PC-9 (cell line): ENCODE data around the gene CPNE1.

Source experiments
- EZH2 ChIP-seq: fragments of 200-600 bp; sonication (generic); IDR thresholded peaks from 2 replicates; pipeline ENCODE4 v1.8.0; 2017; ENCODE audit warnings: antibody characterized with exemption, low read depth
- TF ChIP-seq, protein P1 (sequence below): fragments of 200-600 bp; sonication (generic); conservative IDR thresholded peaks from 2 replicates; pipeline ENCODE4 v1.6.1; 2017; ENCODE audit warnings: mixed run types, antibody characterized with exemption, mild to moderate bottlenecking, moderate library complexity

DNA sequence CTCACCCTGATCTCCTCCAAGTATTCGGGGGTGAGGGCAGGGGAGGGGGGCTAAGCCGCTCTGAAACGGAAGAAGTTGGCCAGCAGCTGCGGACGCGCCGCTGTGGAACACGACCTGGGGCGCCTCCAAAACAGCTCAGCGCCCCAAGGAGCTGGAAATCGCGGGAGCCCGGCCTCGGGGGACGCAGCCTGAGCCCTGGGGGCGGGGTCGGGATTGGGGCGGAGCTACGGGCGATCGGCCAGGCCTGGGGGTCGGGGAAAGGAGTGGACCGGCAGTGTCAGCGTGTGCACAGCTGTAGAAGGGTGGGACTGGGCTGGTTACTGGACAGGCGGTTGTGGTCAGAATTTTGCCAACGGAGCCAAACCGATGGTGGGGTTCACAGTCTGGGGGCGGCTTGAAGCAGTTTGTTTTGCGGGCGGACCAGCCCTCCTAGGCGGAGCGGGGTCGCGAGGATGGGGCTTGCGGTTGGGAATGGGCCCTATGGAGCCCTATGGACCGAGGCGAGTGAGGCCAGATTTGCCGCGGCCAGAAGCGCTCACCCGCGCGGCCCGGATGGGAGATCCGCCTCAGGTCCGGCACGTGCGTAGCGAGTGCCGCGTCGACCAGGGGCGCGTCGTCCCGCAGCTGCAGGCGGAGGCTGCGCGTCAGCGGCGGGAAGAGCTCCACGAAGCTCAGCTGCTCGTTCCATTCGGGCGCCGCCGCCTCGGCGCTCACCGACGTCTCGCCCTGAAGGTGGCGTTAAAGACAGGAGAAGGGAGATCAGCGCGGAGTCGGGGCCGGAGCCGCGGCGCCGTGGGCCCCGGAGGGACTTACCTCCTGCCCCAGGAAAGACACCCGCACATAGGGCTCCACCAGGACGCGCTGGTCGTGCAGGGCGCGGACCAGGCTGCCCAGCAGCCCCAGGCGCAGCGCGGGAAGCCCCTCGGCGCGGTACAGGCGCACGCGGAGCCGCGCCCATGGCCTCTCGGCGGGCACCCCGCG lies 63.4 kb downstream of the CPNE1 start:
- TF ChIP-seq, protein P1, sequence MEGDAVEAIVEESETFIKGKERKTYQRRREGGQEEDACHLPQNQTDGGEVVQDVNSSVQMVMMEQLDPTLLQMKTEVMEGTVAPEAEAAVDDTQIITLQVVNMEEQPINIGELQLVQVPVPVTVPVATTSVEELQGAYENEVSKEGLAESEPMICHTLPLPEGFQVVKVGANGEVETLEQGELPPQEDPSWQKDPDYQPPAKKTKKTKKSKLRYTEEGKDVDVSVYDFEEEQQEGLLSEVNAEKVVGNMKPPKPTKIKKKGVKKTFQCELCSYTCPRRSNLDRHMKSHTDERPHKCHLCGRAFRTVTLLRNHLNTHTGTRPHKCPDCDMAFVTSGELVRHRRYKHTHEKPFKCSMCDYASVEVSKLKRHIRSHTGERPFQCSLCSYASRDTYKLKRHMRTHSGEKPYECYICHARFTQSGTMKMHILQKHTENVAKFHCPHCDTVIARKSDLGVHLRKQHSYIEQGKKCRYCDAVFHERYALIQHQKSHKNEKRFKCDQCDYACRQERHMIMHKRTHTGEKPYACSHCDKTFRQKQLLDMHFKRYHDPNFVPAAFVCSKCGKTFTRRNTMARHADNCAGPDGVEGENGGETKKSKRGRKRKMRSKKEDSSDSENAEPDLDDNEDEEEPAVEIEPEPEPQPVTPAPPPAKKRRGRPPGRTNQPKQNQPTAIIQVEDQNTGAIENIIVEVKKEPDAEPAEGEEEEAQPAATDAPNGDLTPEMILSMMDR: no peak
- TF ChIP-seq EZH2: no peak
